Measurements from ENCODE around the gene BCLAF3.

The BCLAF3 gene

DNA sequence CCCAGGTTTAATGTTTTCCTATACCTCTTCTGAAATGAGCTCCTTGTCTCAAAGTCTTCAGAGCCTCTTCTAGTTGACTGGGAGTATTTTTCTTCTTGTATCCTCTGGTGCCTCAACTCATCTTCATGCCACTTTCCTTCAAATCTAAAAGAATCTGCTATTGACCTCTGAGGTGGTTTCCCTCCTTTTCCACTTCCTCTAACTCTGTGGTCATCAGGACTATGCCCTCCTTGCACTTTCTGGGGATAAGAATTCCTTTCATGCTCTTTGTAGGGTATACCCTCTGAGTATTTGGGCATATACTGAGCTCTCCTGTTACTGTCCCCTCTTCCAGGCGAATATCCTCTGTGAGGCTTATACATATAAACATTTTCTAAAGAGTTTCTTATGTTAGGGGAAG lies 24.8 kb downstream of the BCLAF3 start:
- DNase-seq, result no peak

DNA sequence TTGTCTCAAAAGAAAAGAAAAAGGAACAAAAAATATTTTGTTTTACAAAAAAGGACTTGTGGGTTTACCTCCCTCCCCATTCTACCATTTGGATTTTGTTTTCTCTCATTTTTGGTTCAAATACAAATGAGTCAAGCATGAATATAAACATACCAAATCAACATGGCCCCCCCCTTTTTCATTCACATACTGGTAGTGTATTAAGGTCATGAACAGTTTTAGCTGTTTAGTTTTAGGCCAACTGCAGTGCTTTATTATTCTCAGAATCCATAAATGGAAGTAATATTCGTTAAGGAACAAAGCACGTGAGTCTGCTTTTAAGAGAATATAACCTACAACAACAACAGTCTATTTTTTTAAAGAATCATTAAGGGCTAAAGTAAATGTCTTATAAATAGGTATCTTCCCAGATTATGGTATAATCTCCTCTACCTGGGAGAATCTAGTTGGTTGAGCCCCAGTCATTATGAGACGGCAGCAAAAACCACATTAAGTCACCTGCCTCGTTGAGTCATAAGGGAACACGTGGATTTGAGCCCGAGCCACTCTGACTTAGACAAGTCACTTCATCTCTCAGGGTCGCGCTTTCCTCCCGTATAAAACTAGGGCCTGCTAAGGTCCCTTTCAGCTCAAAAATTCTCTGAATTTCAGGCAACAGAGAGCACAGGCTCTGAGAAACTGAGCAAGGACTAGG lies 26.7 kb downstream of the BCLAF3 start:
- no peak for DNase-seq

DNA sequence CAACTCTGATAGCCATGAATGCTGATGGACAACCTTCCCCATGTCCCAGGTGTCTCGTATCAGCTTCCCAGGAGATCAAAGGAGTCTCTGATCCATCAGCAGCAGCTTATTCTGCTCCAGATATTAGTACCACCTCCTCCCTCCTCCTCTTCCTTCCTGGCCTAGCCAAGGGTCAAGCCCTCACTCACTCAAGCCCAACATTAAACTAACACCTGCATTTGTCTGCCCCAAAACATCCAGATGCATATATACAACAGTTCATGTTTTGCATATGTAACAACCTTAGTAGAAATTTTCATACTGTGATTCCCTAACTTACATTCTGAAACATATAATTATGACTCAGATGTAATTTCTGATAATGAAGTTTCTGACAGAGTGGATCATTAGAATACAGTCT lies 29.9 kb downstream of the BCLAF3 start:
- DNase-seq, result no peak

DNA sequence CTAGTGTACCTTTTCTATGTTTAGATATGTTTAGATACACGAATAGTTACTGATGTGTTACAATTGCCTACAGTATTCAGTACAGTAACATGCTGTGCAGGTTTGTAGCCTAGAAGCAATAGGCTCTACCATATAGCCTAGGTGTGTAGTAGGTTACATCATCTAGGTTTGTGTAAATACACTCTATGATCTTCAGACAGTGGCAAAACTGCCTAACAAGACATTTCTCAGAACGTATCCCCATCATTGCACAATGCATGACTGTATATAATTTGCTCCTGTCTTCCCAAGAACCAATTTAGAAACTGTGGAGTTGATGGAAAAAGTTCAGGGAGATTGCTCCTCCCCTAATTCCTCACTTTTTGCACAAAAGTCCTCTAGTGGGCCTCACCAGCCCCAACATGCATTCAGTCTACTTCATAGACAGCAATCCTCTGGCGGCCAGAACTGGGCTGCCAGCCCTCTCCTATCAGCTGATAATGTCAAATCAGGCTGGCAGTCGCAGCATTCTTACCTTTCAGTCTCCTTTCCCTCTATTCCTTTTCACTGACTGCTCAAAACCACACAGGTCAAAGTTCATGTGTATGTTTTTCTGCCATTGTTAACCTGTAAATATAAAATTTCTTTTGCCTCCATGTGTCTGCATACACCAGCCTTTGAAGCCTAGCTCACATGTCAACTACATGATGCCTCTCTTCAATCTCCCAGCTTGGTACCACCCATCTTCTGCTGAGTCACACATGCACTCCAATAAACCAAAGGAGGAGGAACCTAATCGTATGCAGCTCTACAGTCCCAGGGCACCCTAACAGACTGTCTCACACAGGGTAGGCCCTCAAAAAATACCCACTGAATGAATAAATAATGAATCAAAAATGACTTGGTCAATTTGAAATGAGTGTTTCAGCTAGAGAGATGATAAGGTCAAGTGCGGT lies 32.0 kb downstream of the BCLAF3 start:
- DNase-seq, result no peak

DNA sequence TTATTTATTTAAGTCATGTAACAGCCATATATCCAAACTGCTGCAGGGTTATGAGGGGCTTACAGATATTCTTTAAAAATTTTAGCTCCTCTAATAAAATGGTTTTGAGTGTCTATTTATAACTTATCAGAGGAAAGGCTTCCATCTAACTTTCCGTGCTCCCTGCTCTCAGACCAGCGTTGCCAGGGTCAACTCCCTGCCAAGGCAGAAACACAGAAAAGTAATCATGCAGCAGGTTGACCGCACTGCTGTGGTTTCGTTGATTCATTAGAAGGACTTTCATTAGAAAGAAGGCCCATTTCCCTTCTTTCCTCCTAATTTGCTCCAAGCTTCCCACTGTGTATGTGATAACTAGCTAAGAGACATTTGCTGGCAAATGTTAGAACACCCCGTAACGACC lies 33.9 kb downstream of the BCLAF3 start:
- DNase-seq, result no peak

DNA sequence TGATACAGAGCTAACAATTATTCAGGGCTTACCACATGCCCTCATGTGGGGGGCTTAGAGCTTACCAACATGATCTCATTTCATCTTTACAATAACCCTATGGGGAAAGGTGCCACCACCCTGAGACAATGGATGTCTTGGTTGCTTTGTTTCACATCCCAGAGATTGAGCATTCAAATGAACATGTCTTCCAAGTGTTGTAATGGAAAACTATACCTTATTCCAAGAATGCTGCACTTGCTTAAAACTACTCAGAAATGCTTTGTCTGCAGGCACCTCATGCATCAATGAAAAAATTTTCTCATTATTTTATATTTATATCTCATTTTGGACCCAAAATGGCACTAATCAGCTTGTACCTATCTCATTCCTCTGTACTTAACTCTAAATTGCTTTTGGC lies 34.6 kb downstream of the BCLAF3 start:
- DNase-seq, result no peak

DNA sequence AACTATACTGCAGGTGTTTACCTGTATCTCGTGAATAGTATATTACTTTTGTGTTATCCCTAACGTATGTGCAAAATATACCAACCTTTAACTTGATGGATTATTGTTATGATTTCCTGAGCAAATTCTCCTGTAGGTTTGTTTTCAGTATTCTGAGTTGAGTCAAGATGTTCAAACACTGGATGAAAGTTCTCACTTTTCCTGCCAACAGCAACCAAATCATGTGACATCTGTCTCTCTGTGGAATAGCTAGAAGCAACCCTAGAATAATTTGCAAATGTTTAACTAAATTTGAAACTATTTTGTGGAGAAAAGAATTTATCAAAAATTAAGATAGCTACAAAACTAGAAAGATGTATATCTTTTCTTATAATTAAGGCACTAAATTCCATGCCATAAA lies 35.6 kb downstream of the BCLAF3 start:
- DNase-seq, result no peak

DNA sequence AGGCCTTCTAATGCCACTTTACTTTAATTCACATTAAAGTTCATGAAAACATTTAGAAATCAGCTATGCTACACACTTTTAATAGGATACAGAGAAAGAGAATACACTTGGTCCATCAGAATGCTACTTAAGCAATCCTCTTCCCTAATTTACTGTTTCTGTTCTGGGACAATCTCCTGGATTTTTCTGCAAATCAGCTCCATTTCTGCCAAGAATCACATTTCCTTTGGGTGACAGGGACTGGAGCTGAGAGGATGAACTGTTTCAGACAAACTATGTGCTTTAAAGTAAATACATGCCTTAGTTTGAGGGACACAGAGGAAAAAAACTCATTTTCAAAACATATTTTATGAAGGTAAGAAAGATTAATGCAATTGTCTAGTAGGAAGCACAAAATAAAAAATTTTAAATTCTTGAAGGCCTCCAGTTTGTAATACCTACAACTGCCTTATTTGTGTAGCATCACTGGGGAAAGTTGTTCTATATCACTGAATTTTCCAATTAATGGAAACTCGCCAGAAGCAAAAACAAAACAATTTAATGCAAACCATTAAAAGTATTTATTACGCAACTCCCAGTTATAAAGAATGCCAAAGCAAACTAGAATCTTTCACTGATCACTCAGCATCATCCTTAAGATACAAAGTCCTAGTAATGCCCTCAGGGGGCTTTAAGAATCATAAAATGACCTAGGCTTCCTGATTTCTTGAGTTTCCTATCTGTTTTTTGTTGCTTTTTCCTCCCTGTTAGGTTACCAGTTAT lies 36.3 kb downstream of the BCLAF3 start:
- DNase-seq, result peak; percentile 8

DNA sequence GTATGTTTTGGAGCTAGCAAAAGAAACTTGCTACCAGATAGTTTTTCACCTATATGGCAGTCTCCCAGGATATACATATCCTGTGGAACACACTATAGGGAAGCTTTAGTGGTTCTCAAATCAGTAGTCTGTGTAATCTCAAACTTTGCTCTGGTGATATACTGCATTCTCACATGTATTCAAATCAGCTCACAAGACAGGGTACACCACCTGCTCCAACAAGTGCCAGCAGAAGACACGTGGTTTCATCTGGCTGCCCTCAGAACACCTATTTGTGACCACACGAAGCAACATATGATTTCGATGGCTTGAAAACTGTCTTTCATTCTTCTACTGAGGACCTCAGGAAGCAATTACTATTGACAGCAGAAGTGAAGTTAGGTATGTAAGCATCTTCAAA lies 37.7 kb downstream of the BCLAF3 start:
- no peak for DNase-seq

DNA sequence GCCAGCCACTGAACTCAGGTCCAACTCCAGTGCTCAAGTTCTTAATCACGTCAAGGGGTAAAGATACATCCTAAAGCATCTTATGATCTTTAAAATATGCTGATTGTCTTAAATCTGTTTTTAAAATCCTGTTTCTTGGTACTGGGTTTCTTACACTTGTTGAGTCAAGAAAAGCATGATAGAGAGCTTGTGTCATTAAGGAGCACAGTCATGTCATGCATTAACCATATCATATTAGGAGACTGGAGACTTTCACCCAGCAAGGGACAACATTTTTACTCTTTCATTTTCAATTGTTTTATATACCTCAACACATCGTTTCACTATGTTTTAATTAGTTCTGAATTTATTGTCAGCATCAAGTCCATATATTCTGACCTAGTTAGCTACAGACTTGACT lies 41.5 kb downstream of the BCLAF3 start:
- DNase-seq, result no peak

DNA sequence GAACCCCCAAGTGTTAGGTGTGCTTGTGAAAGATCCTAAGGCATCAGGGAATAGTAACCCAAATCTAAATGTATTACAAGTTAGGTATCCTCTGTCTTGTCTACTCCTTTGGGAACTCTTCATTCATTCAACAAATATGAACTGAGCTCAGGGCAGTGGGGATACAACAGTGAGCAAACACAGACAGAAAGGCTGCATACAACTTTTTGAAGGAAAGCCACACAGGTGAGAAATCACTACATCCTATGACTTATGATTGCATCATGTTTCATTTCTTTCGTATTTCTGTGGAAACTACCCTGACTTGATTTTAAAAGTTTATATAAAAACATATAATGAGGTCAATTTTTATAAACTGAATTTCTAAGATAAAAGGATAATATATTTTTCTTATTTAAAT lies 43.2 kb downstream of the BCLAF3 start:
- DNase-seq, result no peak

Data from fibroblast of upper back skin (primary cell).